GM12873 (cell line): ENCODE results near the gene TRAF5.

Experiments used
- CTCF ChIP-seq: IDR thresholded peaks from 2 replicates; pipeline ENCODE4 v1.5.1; 2012; ENCODE audit warnings: low read depth, mild to moderate bottlenecking, moderate library complexity, low read length, control low read depth; ENCODE audit not compliant: insufficient read depth; ENCODE audit errors: missing control alignments

Gene TRAF5

GRCh38 chr1:211375146-211375818 is 48.6 kb downstream of the TRAF5 start:
- TF ChIP-seq CTCF, result no peak

- TF ChIP-seq CTCF, result no peak
These were observed 49.3 kb downstream of the TRAF5 start for GRCh38 chr1:211375949-211376348.

GRCh38 chr1:211376807-211377470 is 50.3 kb downstream of the TRAF5 start:
- no peak for TF ChIP-seq CTCF

- no peak for TF ChIP-seq CTCF
These were observed 51.2 kb downstream of the TRAF5 start for GRCh38 chr1:211377539-211378450.

- TF ChIP-seq CTCF, result no peak
These were observed 52.2 kb downstream of the TRAF5 start for GRCh38 chr1:211378844-211379243.

GRCh38 chr1:211379446-211379845 is 52.8 kb downstream of the TRAF5 start:
- TF ChIP-seq CTCF, result no peak
